HL-60/S4 (cell line): ENCODE data around the gene GNAT2.

Experiments used
- in situ Hi-C: fragments of 300-500 bp; cut with MboI; formaldehyde crosslinking; loops from 2 replicates; pipeline ENCODE4 v1.14.3; 2022; ENCODE audit warnings: low sequenced_read_pairs

GNAT2 gene

GRCh38 chr1:109615879-109616278, 3.5 kb downstream of the GNAT2 start:
- in situ Hi-C loops: no loop called here

- in situ Hi-C loops: no loop called here
These were observed 5.9 kb downstream of the GNAT2 start for GRCh38 chr1:109613361-109614147.

GRCh38 chr1:109611308-109611990, 8.0 kb downstream of the GNAT2 start:
- in situ Hi-C loops: no loop called here

GRCh38 chr1:109610609-109611307, 8.7 kb downstream of the GNAT2 start:
- in situ Hi-C loops: no loop called here

- in situ Hi-C loops: no loop called here
These were observed 9.5 kb downstream of the GNAT2 start for GRCh38 chr1:109609881-109610280.

- in situ Hi-C loops: no loop called here
These were observed 14.0 kb downstream of the GNAT2 start for GRCh38 chr1:109605381-109605780.

GRCh38 chr1:109603229-109603628, 16.2 kb downstream of the GNAT2 start:
- in situ Hi-C loops: no loop called here

GRCh38 chr1:109598655-109599054, 20.8 kb downstream of the GNAT2 start:
- in situ Hi-C loops: no loop called here

GRCh38 chr1:109598156-109598555, 21.3 kb downstream of the GNAT2 start:
- in situ Hi-C loops: no loop called here

- in situ Hi-C loops: no loop called here
These were observed 23.9 kb downstream of the GNAT2 start for GRCh38 chr1:109595531-109595930.

GRCh38 chr1:109592916-109593315, 26.5 kb downstream of the GNAT2 start:
- in situ Hi-C loops: no loop called here

- in situ Hi-C loops: no loop called here
These were observed 29.7 kb downstream of the GNAT2 start for GRCh38 chr1:109589679-109590078.

GRCh38 chr1:109589177-109589576, 30.2 kb downstream of the GNAT2 start:
- in situ Hi-C loops: no loop called here

- in situ Hi-C loops: no loop called here
These were observed 33.4 kb downstream of the GNAT2 start for GRCh38 chr1:109586055-109586454.

GRCh38 chr1:109584766-109585165, 34.6 kb downstream of the GNAT2 start:
- in situ Hi-C loops: no loop called here

- in situ Hi-C loops: no loop called here
These were observed 37.4 kb downstream of the GNAT2 start for GRCh38 chr1:109582021-109582420.

- in situ Hi-C loops: no loop called here
These were observed 39.9 kb downstream of the GNAT2 start for GRCh38 chr1:109579491-109579890.

- in situ Hi-C loops: no loop called here
These were observed 40.4 kb downstream of the GNAT2 start for GRCh38 chr1:109578947-109579443.

GRCh38 chr1:109573785-109574184, 45.6 kb downstream of the GNAT2 start:
- in situ Hi-C loops: no loop called here

- in situ Hi-C loops: no loop called here
These were observed 49.0 kb downstream of the GNAT2 start for GRCh38 chr1:109570414-109570813.

- in situ Hi-C loops: no loop called here
These were observed 50.1 kb downstream of the GNAT2 start for GRCh38 chr1:109569323-109569722.
